ENCODE measurements around the gene CIB1.
"Not testable (repeated sequence)": the region's sequence is repeated elsewhere in the genome, so short reads cannot be mapped to it uniquely, and the experiment has no call there.

Gene CIB1

GRCh38 chr15:90191794-90192509 lies 41.8 kb downstream of the CIB1 start:
- DNase-seq = no peak

- no peak for DNase-seq
These were observed 42.4 kb downstream of the CIB1 start for GRCh38 chr15:90191344-90191687.

GRCh38 chr15:90190606-90191343 lies 43.0 kb downstream of the CIB1 start:
- no peak for DNase-seq

GRCh38 chr15:90189781-90190467 lies 43.8 kb downstream of the CIB1 start:
- no peak for DNase-seq

- no peak for DNase-seq
These were observed 44.6 kb downstream of the CIB1 start for GRCh38 chr15:90188914-90189748.

- not testable (repeated sequence) for DNase-seq
These were observed 45.7 kb downstream of the CIB1 start for GRCh38 chr15:90188065-90188464.

- DNase-seq = no peak
These were observed 46.4 kb downstream of the CIB1 start for GRCh38 chr15:90187257-90187868.

GRCh38 chr15:90184786-90185704 lies 48.7 kb downstream of the CIB1 start:
- DNase-seq = no peak

- no peak for DNase-seq
These were observed 49.5 kb downstream of the CIB1 start for GRCh38 chr15:90184119-90184785.

GRCh38 chr15:90181776-90182175 lies 52.0 kb downstream of the CIB1 start:
- DNase-seq = no peak

Data from fibroblast of skin of back (primary cell).